Esophagus squamous epithelium (tissue), 5 donors: ENCODE measurements around the gene ERF. TPM values are rescaled to one million over a fixed set of nuclear protein-coding genes. Genes with fewer than 3 reads are reported as not detected.

ENCODE experiments used
- DNase-seq: peaks from one replicate; lab custom pipeline; 2025; lab: John Stamatoyannopoulos, UW
- H3K27ac ChIP-seq, 4 donors: fragments of 200-600 bp; sonication (generic); one replicate each; pipeline ENCODE4 v1.5.1; 2016 to 2019; ENCODE audit warnings: mild to moderate bottlenecking in 1 of 4
- H3K27me3 ChIP-seq, 4 donors: fragments of 200-600 bp; sonication (generic); 1 replicate in 3 of 4; 2 replicates in 1 of 4; pipeline versions ENCODE4 v1.5.1 to v1.6.0; 2017 to 2021; ENCODE audit warnings: antibody characterized with exemption in 1 of 4
- H3K36me3 ChIP-seq, 3 donors: fragments of 200-600 bp; sonication (generic); one replicate each; pipeline ENCODE4 v1.5.1; 2016 to 2019
- H3K4me1 ChIP-seq, 3 donors: fragments of 200-600 bp; sonication (generic); one replicate each; pipeline ENCODE4 v1.5.1; 2017 to 2019
- H3K4me3 ChIP-seq, 4 donors: fragments of 200-600 bp; sonication (generic); 1 replicate in 3 of 4; 2 replicates in 1 of 4; pipeline ENCODE4 v1.5.1; 2016 to 2019; ENCODE audit warnings: mild to moderate bottlenecking in 2 of 4, moderate library complexity in 1 of 4
- H3K9me3 ChIP-seq, 3 donors: fragments of 200-600 bp; sonication (generic); one replicate each; pipeline ENCODE4 v1.5.1; 2016 to 2019
- POLR2A ChIP-seq, 4 donors: fragments of 450-650 bp; IDR thresholded peaks; one replicate each; pipeline ENCODE4 v1.6.1; 2017; ENCODE audit warnings: antibody characterized with exemption in 4 of 4, mild to moderate bottlenecking in 4 of 4, moderate library complexity in 3 of 4
- WGBS, 2 donors: methylation state at CpG; one replicate each; pipeline ENCODE4 v1.1.5; 2018; 5-methylcytosine and 5-hydroxymethylcytosine counted together
- intact Hi-C: fragments of 100-400 bp; cut with DNase I; formaldehyde crosslinking; loops from one replicate; pipeline ENCODE4 v1.15.0; 2022
- total RNA-seq, 4 donors: library from RNA; depleted of rRNA; stranded (reverse); fragments of >200 nt; gene quantifications; one replicate each; pipeline ENCODE4 v1.1.0, GENCODE V29; 2016
- TF ChIP-seq, protein P1 (sequence below), 6 experiments: fragments of 450-650 bp in 4 of 6; fragments of 200-600 bp in 2 of 6; sonication (generic) in 2 of 6; IDR thresholded peaks; one replicate each; pipeline ENCODE4 v1.5.1; 2016 to 2019; ENCODE audit warnings: antibody characterized with exemption in 6 of 6, mild to moderate bottlenecking in 4 of 6, moderate library complexity in 4 of 6
- donor health status: DM: yes; HTN: yes; CAD: no.

The ERF gene
- total RNA-seq, 4 donors from 2014 or later = 13.3 to 32.5 (median 21.0) TPM

DNA sequence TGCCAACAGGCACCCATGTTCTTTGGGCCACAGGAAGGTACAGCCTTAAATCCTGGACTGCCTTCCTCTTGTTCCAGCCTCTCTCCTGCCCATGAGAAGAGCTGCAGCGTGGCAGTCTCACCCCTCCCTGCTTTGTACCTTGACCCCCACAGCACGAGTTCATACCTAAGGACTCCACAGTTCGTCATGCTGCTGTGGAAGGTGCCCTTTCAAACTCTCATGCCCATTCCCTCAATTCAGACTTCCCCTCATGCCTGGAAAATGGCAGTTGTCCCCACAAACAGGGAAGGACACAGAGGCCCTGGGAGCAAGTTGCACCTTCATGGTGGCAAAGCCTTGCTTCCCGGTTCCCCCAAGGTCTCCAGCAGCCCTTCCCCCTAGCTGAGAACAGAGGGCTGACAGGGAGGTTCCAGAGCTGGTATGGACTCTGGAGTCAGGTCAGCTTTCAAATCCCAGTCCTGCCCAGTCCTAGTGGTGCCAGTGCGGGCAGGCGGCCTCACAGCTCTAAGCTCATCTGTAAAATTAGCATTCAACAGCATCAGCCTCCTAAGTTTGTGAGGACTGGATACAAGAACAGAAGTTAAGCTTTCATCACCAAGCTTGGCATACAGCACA lies 21.1 kb downstream of the ERF start:
- DNase-seq = no peak
- H3K4me3 ChIP-seq = no peak overlapping the region
- intact Hi-C loops = loop anchor here (10.0 kb wide), 1 partner anchor 99 kb away; the partner anchor contains the start of gene POU2F2
- H3K27ac ChIP-seq = no peak overlapping the region
- no peaks in the 10 kb centered on the region for H3K27me3 ChIP-seq
- 85 to 91% methylated on average over 4 to 5 of the region's 6 CpGs for WGBS, 2 donors
- H3K9me3 ChIP-seq = no peaks in the 10 kb centered on the region
- peaks cover 10 to 100% (median 70%) of the 10 kb centered on the region in 3 donors for H3K36me3 ChIP-seq
- no peak for TF ChIP-seq POLR2A (IDR thresholded peaks at IDR 0.05)
- TF ChIP-seq, protein P1, sequence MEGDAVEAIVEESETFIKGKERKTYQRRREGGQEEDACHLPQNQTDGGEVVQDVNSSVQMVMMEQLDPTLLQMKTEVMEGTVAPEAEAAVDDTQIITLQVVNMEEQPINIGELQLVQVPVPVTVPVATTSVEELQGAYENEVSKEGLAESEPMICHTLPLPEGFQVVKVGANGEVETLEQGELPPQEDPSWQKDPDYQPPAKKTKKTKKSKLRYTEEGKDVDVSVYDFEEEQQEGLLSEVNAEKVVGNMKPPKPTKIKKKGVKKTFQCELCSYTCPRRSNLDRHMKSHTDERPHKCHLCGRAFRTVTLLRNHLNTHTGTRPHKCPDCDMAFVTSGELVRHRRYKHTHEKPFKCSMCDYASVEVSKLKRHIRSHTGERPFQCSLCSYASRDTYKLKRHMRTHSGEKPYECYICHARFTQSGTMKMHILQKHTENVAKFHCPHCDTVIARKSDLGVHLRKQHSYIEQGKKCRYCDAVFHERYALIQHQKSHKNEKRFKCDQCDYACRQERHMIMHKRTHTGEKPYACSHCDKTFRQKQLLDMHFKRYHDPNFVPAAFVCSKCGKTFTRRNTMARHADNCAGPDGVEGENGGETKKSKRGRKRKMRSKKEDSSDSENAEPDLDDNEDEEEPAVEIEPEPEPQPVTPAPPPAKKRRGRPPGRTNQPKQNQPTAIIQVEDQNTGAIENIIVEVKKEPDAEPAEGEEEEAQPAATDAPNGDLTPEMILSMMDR (IDR thresholded peaks at IDR 0.05) = no peak
- H3K4me1 ChIP-seq = peaks cover 0 to 22% (median 0%) of the 10 kb centered on the region in 3 donors

DNA sequence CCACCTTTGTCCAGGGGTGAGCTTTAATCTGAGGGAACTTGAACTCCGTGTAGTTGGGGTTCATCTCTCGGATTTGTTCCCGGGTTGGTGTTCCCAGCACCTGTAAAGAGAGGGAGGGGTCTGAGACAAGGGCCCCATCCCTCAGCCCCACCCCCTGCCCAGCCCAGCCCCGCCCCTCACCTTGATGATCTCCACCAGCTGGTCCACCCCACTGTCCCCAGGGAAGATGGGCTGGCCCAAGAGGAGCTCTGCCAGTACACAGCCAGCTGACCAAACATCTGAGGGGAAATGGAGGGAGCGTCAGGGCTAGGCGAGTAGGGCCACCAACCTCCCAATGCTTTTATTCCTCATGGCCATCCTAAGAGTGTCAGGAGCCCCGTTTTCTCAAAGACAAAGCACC lies 21.8 kb downstream of the ERF start:
- TF ChIP-seq, protein P1 (IDR thresholded peaks at IDR 0.05) = no peak
- TF ChIP-seq POLR2A (IDR thresholded peaks at IDR 0.05) = no peak
- no peaks in the 10 kb centered on the region for H3K27me3 ChIP-seq
- 78% methylated on average over 2 of the region's 7 CpGs; no CpG with 5 or more reads in 1 of the 2 donors for WGBS, 2 donors
- H3K4me3 ChIP-seq = no peak overlapping the region
- H3K9me3 ChIP-seq = no peaks in the 10 kb centered on the region
- intact Hi-C loops = loop anchor here (10.0 kb wide), 1 partner anchor 98 kb away; the partner anchor contains the start of gene POU2F2
- peaks cover 10 to 100% (median 70%) of the 10 kb centered on the region in 3 donors for H3K36me3 ChIP-seq
- H3K27ac ChIP-seq = no peak overlapping the region
- peaks cover 0 to 20% (median 0%) of the 10 kb centered on the region in 3 donors for H3K4me1 ChIP-seq
- DNase-seq = no peak

DNA sequence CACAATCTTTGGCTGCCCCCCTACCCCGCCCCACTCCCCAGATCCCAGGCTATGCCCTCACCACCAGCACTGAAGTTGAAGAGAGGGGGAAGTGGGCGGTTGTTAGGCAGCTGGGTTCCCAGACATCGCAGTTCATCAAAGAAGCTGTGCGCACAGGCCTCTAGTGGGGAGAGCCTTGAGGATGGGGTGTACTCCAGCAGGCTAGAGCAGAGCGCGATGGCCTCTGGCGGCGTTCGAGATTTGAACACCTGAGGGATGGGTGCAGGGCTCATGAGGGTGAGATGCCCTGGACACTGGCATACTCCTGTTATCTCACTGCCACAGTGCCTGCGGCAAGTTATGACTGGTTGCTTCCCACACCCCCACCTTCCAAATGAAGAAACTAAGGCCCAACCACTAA lies 22.5 kb downstream of the ERF start:
- DNase-seq = no peak
- peaks cover 10 to 100% (median 70%) of the 10 kb centered on the region in 3 donors for H3K36me3 ChIP-seq
- H3K4me3 ChIP-seq = no peak overlapping the region
- TF ChIP-seq, protein P1 (IDR thresholded peaks at IDR 0.05) = no peak
- TF ChIP-seq POLR2A (IDR thresholded peaks at IDR 0.05) = no peak
- peaks cover 0 to 20% (median 0%) of the 10 kb centered on the region in 3 donors for H3K4me1 ChIP-seq
- H3K27me3 ChIP-seq = no peaks in the 10 kb centered on the region
- H3K9me3 ChIP-seq = no peaks in the 10 kb centered on the region
- WGBS, 2 donors = 87 to 90% methylated on average over 9 to 10 of the region's 10 CpGs
- intact Hi-C loops = loop anchor here (10.0 kb wide), 1 partner anchor 98 kb away; the partner anchor contains the start of gene POU2F2
- H3K27ac ChIP-seq = no peak overlapping the region

GRCh38 chr19:42230571-42230970 lies 24.4 kb downstream of the ERF start:
- Histone ChIP-seq H3K36me3 (peaks cover 17 to 100% (median 60%) of the 10 kb centered on the region in 3 donors), H3K27ac (peak overlapping the region in 1 of 4 donors; percentile 9), H3K4me1 (peaks cover 0 to 20% (median 0%) of the 10 kb centered on the region in 3 donors), H3K4me3 (no peak overlapping the region), H3K9me3 (no peaks in the 10 kb centered on the region), H3K27me3 (no peaks in the 10 kb centered on the region)
- intact Hi-C loops = loop anchor here (10.0 kb wide), 1 partner anchor 96 kb away; the partner anchor contains the start of gene POU2F2
- no peak for TF ChIP-seq POLR2A (IDR thresholded peaks at IDR 0.05)
- TF ChIP-seq, protein P1 (IDR thresholded peaks at IDR 0.05) = no peak
- WGBS, 2 donors = 81 to 91% methylated on average over 3 to 4 of the region's 4 CpGs
- DNase-seq = no peak

- H3K36me3 ChIP-seq = peaks cover 17 to 100% (median 60%) of the 10 kb centered on the region in 3 donors
- intact Hi-C loops = loop anchor here (10.0 kb wide), 1 partner anchor 95 kb away; the partner anchor contains the start of gene POU2F2
Observed at GRCh38 chr19:42229855-42230351, 25.0 kb downstream of the ERF start.

More at GRCh38 chr19:42229855-42230351, 25.0 kb downstream of the ERF start:
- H3K27me3 ChIP-seq = no peaks in the 10 kb centered on the region
- no peak for DNase-seq
- H3K9me3 ChIP-seq = no peaks in the 10 kb centered on the region
- H3K27ac ChIP-seq = peak overlapping the region in 2 of 4 donors; percentile 9 to 21
- TF ChIP-seq, protein P1 (IDR thresholded peaks at IDR 0.05) = no peak
- no peak for TF ChIP-seq POLR2A (IDR thresholded peaks at IDR 0.05)
- no peak overlapping the region for H3K4me3 ChIP-seq
- 30 to 60% methylated on average over 1 to 2 of the region's 8 CpGs for WGBS, 2 donors
- H3K4me1 ChIP-seq = peaks cover 0 to 18% (median 0%) of the 10 kb centered on the region in 3 donors
